ENCODE measurements around the gene PPP1R1A. TPM values are rescaled to one million over a fixed set of nuclear protein-coding genes. Genes with fewer than 3 reads are reported as not detected.

Gene PPP1R1A
- total RNA-seq, 2 experiments from 2014 or later = not detected

GRCh38 chr12:54572881-54573280 is 15.6 kb downstream of the PPP1R1A start:
- H3K79me2 ChIP-seq (ENCODE audit: insufficient read depth, low read depth, low read length) = no peaks in the 10 kb centered on the region
- CTCF ChIA-PET (ENCODE audit: unreplicated experiment) = no interaction called here

DNA sequence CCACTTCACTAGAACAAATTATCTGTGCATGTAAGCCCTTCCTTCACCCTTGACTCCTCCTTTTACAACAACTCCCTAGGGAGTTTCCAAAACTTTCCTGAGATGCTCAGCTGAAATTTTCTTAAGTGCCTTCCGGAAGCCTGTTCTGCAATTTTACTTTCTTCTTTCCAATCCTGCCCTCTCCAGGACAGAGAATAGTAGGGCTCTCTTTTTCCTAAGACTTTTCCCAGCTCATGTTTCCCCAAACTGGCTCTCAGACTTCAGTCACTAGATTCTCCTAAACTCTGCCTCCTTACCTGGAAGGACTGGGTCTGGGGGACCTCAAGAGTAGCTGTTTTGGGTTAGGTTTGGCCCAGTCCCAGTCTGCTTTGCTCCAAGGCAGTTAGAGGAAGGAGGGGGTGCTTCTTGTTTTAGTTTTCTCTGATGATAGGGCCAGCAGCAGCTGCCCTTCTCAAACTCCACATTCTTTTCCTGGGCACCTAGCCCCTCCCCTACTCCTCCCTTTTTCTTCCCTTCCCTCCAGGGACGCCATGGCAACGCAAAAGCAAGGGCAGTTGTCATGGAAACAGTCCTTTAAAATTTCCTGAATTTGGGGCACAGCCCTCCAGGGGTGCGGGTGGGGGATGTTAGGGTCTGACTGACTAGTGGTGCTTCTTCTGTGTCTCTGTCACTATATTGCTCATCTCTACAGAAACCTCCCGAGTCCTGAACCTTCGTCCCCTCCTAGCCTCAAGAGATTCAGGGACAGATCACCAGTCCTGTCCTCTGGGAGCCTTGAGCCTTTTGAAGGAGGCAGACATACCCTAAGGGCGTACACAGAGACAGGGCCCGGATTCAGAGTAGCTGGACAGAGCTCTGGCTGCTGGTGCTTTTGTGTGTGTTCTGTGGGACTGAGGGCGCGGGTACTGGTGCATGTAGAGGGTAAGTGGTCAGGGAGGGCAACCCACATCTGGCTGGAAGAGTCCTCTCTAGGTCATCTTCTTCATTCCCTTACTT is 17.0 kb downstream of the PPP1R1A start:
- no peaks in the 10 kb centered on the region for H3K9me3 ChIP-seq (ENCODE audit: low read length)
- ChIA-PET CTCF (ENCODE audit: unreplicated experiment) (no interaction called here), POLR2A (interaction anchor here (0.6 to 0.8 kb wide), 2 partner anchors 8 to 72 kb away, joined by 3 read pairs; no protein-coding TSS in a partner anchor)
- H2AFZ ChIP-seq (ENCODE audit: low read length) = no peak overlapping the region
- no peaks in the 10 kb centered on the region for H4K20me1 ChIP-seq (ENCODE audit: insufficient read depth, low read length)
- H3K4me1 ChIP-seq (ENCODE audit: insufficient read depth, low read length, poor library complexity, severe bottlenecking) = no peaks in the 10 kb centered on the region
- H3K4me2 ChIP-seq (ENCODE audit: low read length) = no peak overlapping the region
- H3K4me3 ChIP-seq (ENCODE audit: low read depth, low read length, poor library complexity, severe bottlenecking) = no peak overlapping the region
- TF ChIP-seq EZH2phosphoT487 (IDR thresholded peaks at IDR 0.05; ENCODE audit: borderline replicate concordance, low read depth, low read length) (no peak), CTCF (conservative IDR thresholded peaks at IDR 0.05; ENCODE audit: low read length) (no peak)
- no peak overlapping the region for H3K27ac ChIP-seq (ENCODE audit: low read depth, low read length, poor library complexity, severe bottlenecking)
- no peak for DNase-seq (ENCODE audit: low spot score)
- intact Hi-C loops (cut with micrococcal nuclease; ENCODE audit: unreplicated experiment) = no loop called here
- no peaks in the 10 kb centered on the region for H3K9me2 ChIP-seq (ENCODE audit: insufficient read depth, low read length)
- peaks cover 11% of the 10 kb centered on the region; the same call in 1 of the 2 replicates for H3K36me3 ChIP-seq (ENCODE audit: insufficient read depth, low read length)
- BruUV-seq (replicated peaks) = no TSS peak
- H3K79me2 ChIP-seq (ENCODE audit: insufficient read depth, low read depth, low read length) = no peaks in the 10 kb centered on the region

More at GRCh38 chr12:54572881-54573280, 15.6 kb downstream of the PPP1R1A start:
- H3K4me2 ChIP-seq (ENCODE audit: low read length) = no peak overlapping the region
- no peak for DNase-seq (ENCODE audit: low spot score)
- H4K20me1 ChIP-seq (ENCODE audit: insufficient read depth, low read length) = no peaks in the 10 kb centered on the region
- intact Hi-C loops (cut with micrococcal nuclease; ENCODE audit: unreplicated experiment) = no loop called here
- no peaks in the 10 kb centered on the region for H3K9me2 ChIP-seq (ENCODE audit: insufficient read depth, low read length)
- H3K27ac ChIP-seq (ENCODE audit: low read depth, low read length, poor library complexity, severe bottlenecking) = no peak overlapping the region
- H3K9me3 ChIP-seq (ENCODE audit: low read length) = no peaks in the 10 kb centered on the region
- POLR2A ChIA-PET = no interaction called here
- BruUV-seq (replicated peaks) = no TSS peak
- peaks cover 15% of the 10 kb centered on the region; the same call in 1 of the 2 replicates for H3K36me3 ChIP-seq (ENCODE audit: insufficient read depth, low read length)
- no peaks in the 10 kb centered on the region for H3K4me1 ChIP-seq (ENCODE audit: insufficient read depth, low read length, poor library complexity, severe bottlenecking)
- H2AFZ ChIP-seq (ENCODE audit: low read length) = no peak overlapping the region
- TF ChIP-seq CTCF (conservative IDR thresholded peaks at IDR 0.05; ENCODE audit: low read length) (no peak), EZH2phosphoT487 (IDR thresholded peaks at IDR 0.05; ENCODE audit: borderline replicate concordance, low read depth, low read length) (no peak)
- no peak overlapping the region for H3K4me3 ChIP-seq (ENCODE audit: low read depth, low read length, poor library complexity, severe bottlenecking)

All from OCI-LY7 (cell line).